SK-N-SH (cell line): ENCODE results near the gene CYP4F11. TPM values are rescaled to one million over a fixed set of nuclear protein-coding genes. Genes with fewer than 3 reads are reported as not detected.
"Not testable (repeated sequence)": the region's sequence is repeated elsewhere in the genome, so short reads cannot be mapped to it uniquely, and the experiment has no call there.

Experiments
- CTCF ChIA-PET: fragments of 300-600, 350-600 bp; formaldehyde crosslinking; extraction: SDS; loops from one replicate; lab custom pipeline; 2021; lab: Yijun Ruan, JAX
- POLR2A ChIA-PET: fragments of 350-600 bp; sonication (Branson Sonifier 250); formaldehyde crosslinking; extraction: SDS; loops from one replicate; lab custom pipeline; 2020; ENCODE audit warnings: antibody characterized with exemption, inconsistent platforms; lab: Yijun Ruan, JAX
- DNase-seq: peaks from one replicate; pipeline ENCODE4 v3.0.0; 2012
- H2AFZ ChIP-seq: fragments of 200-600 bp; sonication (generic); 2 replicates; pipeline ENCODE4 v1.8.1; 2016; ENCODE audit warnings: antibody characterized with exemption, mild to moderate bottlenecking, low read depth
- H3F3A ChIP-seq: fragments of 200-600 bp; sonication (generic); replicated peaks from 2 replicates; pipeline ENCODE3; 2016; ENCODE audit warnings: antibody characterized with exemption, mild to moderate bottlenecking; ENCODE audit not compliant: insufficient read depth
- H3K27ac ChIP-seq, 2 experiments: fragments of 200-500 bp in 1 of 2; fragments of 200-600 bp in 1 of 2; sonication (Bioruptor generic) in 1 of 2; sonication (generic), shearing (Covaris generic) in 1 of 2; 2 replicates each; pipeline versions ENCODE4 v1.5.1 to v1.6.1; 2014 to 2016; ENCODE audit warnings: low read depth in 2 of 2, inconsistent platforms in 1 of 2, low read length in 1 of 2, mild to moderate bottlenecking in 1 of 2, mixed read lengths in 1 of 2
- H3K27me3 ChIP-seq: fragments of 200-600 bp; sonication (generic), shearing (Covaris generic); 2 replicates; pipeline ENCODE4 v1.6.1; 2016; ENCODE audit warnings: mixed run types; ENCODE audit not compliant: insufficient read depth
- H3K36me3 ChIP-seq, 2 experiments: fragments of 200-500 bp in 1 of 2; fragments of 200-600 bp in 1 of 2; sonication (Bioruptor generic) in 1 of 2; sonication (generic) in 1 of 2; replicated peaks in 1 of 2; 2 replicates each; pipeline versions ENCODE3 to v1.5.1; 2014 to 2016; ENCODE audit warnings: low read length in 1 of 2, mild to moderate bottlenecking in 1 of 2; ENCODE audit not compliant: insufficient read depth in 2 of 2, control insufficient read depth in 1 of 2
- H3K4me1 ChIP-seq, 2 experiments: fragments of 200-500 bp in 1 of 2; fragments of 200-600 bp in 1 of 2; sonication (Bioruptor generic) in 1 of 2; sonication (generic), shearing (Covaris generic) in 1 of 2; 2 replicates each; pipeline versions ENCODE4 v1.5.1 to v1.6.1; 2014 to 2016; ENCODE audit warnings: low read depth in 1 of 2, low read length in 1 of 2, mixed run types in 1 of 2; ENCODE audit not compliant: insufficient read depth in 2 of 2, control insufficient read depth in 1 of 2
- H3K4me2 ChIP-seq: fragments of 200-600 bp; sonication (generic), shearing (Covaris generic); 2 replicates; pipeline ENCODE4 v1.6.1; 2017; ENCODE audit warnings: mixed run types
- H3K4me3 ChIP-seq, 2 experiments: fragments of 200-500 bp in 1 of 2; fragments of 200-600 bp in 1 of 2; sonication (Bioruptor generic) in 1 of 2; sonication (generic), shearing (Covaris generic) in 1 of 2; 2 replicates each; pipeline versions ENCODE4 v1.5.1 to v1.8.1; 2014 to 2016; ENCODE audit warnings: low read depth in 2 of 2, inconsistent platforms in 1 of 2, low read length in 1 of 2, mild to moderate bottlenecking in 1 of 2, mixed read lengths in 1 of 2, moderate library complexity in 1 of 2
- H3K79me2 ChIP-seq: fragments of 200-600 bp; sonication (generic); 2 replicates; pipeline ENCODE4 v1.8.1; 2017; ENCODE audit warnings: mild to moderate bottlenecking; ENCODE audit not compliant: insufficient read depth
- H3K9ac ChIP-seq: fragments of 200-600 bp; sonication (generic); 2 replicates; pipeline ENCODE4 v1.6.1; 2017; ENCODE audit warnings: mixed run types
- H3K9me2 ChIP-seq: fragments of 200-600 bp; sonication (generic); 2 replicates; pipeline ENCODE4 v1.6.1; 2017; ENCODE audit warnings: mixed run types
- H3K9me3 ChIP-seq: fragments of 200-600 bp; sonication (generic); 2 replicates; pipeline ENCODE4 v1.6.1; 2017; ENCODE audit warnings: mixed run types, mild to moderate bottlenecking, moderate library complexity
- H4K20me1 ChIP-seq: fragments of 200-600 bp; sonication (generic); 2 replicates; pipeline ENCODE4 v1.6.1; 2017; ENCODE audit warnings: mild to moderate bottlenecking, mixed run types; ENCODE audit not compliant: insufficient read depth
- FOXJ3 ChIP-seq: sonication (generic); formaldehyde crosslinking; IDR thresholded peaks from 2 replicates; pipeline ENCODE4 v1.5.1; 2020; ENCODE audit warnings: mild to moderate bottlenecking, missing genetic modification reagents
- POLR2AphosphoS5 ChIP-seq: IDR thresholded peaks from 2 replicates; pipeline ENCODE4 v1.6.1; 2012; ENCODE audit warnings: low read depth, low read length
- RXRA ChIP-seq: IDR thresholded peaks from 2 replicates; pipeline ENCODE4 v1.4.0; 2012; ENCODE audit warnings: low read depth, mild to moderate bottlenecking, borderline replicate concordance
- SMC3 ChIP-seq: IDR thresholded peaks from 2 replicates; pipeline ENCODE4 v1.6.1; 2012; ENCODE audit warnings: low read depth, low read length, improper control_type of control experiment
- TCF12 ChIP-seq: IDR thresholded peaks from 2 replicates; pipeline ENCODE4 v1.4.0; 2012
- WGBS: methylation state at CpG from one replicate; pipeline ENCODE4 v1.1.6; 2017; ENCODE audit warnings: low lambda C conversion rate; 5-methylcytosine and 5-hydroxymethylcytosine counted together
- polyA plus RNA-seq, 3 experiments: library from polyadenylated mRNA; depleted of rRNA; stranded (reverse); fragments of >200 nt; gene quantifications; 2 replicates each; pipeline ENCODE4 v1.2.3, GENCODE V29; 2012
- TF ChIP-seq, protein P1 (sequence below): fragments of 150-350 bp; IDR thresholded peaks from 2 replicates; pipeline ENCODE4 v1.6.1; 2016; ENCODE audit warnings: mild to moderate bottlenecking, low read depth, low read length

Gene CYP4F11
- polyA plus RNA-seq, 1 of the 3 experiments (the other 2 are of a cell fraction) = 0.23 TPM

DNA sequence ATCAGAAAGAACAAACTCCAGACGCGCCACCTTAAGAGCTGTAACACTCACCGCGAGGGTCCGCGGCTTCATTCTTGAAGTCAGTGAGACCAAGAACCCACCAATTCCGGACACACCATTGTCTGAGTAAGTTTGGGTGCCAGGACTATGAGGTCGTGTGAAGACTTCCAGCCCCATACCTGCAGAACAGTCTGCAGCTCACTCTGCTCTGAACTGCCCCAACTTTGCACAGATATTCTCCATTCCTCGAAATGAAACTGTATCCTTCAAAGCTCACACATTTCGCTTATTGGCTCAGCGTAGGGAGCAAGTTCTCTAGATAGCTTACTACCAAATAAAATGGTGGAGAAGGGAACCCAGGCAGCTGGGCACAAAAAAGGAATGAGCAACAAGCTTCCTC is 33.8 kb downstream of the CYP4F11 start:
- 8% methylated on average over 4 of the region's 11 CpGs for WGBS
- no peaks in the 10 kb centered on the region for H4K20me1 ChIP-seq
- no peaks in the 10 kb centered on the region for H3K36me3 ChIP-seq
- ChIA-PET POLR2A (no interaction called here), CTCF (interaction anchor here (1.0 kb wide), 1 partner anchor 109 kb away, joined by 3 read pairs; no protein-coding TSS in a partner anchor)
- DNase-seq = no peak
- no peak overlapping the region for H3K9ac ChIP-seq
- no peaks in the 10 kb centered on the region for H3K79me2 ChIP-seq
- no peak overlapping the region for H3K4me2 ChIP-seq
- no peaks in the 10 kb centered on the region for H3K9me2 ChIP-seq
- no peaks in the 10 kb centered on the region for H3K4me1 ChIP-seq
- H3K27ac ChIP-seq = no peak overlapping the region
- no peaks in the 10 kb centered on the region for H3K9me3 ChIP-seq
- TF ChIP-seq RXRA = no peak
- no peaks in the 10 kb centered on the region for H3F3A ChIP-seq
- H2AFZ ChIP-seq = no peak overlapping the region
- no peak overlapping the region for H3K4me3 ChIP-seq
- H3K27me3 ChIP-seq = peaks cover 16% of the 10 kb centered on the region; the same call in 1 of the 2 replicates

DNA sequence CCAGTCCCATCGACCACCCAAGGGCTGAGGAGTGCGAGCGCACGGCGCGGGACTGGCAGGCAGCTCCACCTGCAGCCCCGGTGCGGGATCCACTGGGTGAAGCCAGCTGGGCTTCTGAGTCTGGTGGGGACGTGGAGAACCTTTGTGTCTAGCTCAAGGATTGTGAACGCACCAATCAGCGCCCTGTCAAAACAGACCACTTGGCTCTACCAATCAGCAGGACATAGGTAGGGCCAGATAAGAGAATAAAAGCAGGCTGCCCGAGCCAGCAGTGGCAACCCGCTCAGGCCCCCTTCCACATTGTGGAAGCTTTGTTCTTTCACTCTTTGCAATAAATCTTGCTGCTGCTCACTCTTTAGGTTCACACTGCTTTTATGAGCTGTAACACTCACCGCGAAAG is 34.3 kb downstream of the CYP4F11 start:
- H4K20me1 ChIP-seq, H3K36me3 ChIP-seq, DNase-seq, H3K27ac ChIP-seq, H3K4me2 ChIP-seq, POLR2A ChIA-PET, H3K9me2 ChIP-seq, H3K79me2 ChIP-seq, H3F3A ChIP-seq, H3K9me3 ChIP-seq, H3K9ac ChIP-seq, H2AFZ ChIP-seq, H3K4me3 ChIP-seq, H3K4me1 ChIP-seq: not testable (repeated sequence)
- H3K27me3 ChIP-seq = peaks cover 16% of the 10 kb centered on the region; the same call in 1 of the 2 replicates
- CTCF ChIA-PET = interaction anchor here (1.0 kb wide), 1 partner anchor 109 kb away, joined by 3 read pairs; no protein-coding TSS in a partner anchor
- WGBS = 12% methylated on average over 10 of the region's 15 CpGs

DNA sequence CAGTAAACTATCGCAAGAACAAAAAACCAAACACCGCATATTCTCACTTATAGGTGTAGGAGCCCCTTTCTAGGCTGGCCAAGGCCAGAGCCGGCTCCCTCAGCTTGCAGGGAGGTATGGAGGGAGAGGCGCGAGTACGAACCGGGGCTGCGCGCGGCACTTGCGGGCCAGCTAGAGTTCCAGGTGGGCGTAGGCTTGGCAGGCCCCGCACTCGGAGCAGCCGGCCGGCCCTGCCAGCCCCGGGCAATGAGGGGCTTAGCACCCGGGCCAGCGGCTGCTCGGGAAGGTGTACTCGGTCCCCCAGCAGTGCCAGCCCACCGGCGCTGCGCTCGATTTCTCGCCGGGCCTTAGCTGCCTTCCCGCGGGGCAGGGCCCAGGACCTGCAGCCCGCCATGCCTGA is 34.8 kb downstream of the CYP4F11 start:
- DNase-seq, H3K9me2 ChIP-seq, H3K9ac ChIP-seq, H3K79me2 ChIP-seq, H3K4me3 ChIP-seq, H3K9me3 ChIP-seq, H3K4me1 ChIP-seq, H3F3A ChIP-seq, H3K4me2 ChIP-seq, H4K20me1 ChIP-seq, POLR2A ChIA-PET, H3K27ac ChIP-seq, H3K36me3 ChIP-seq, CTCF ChIA-PET, H2AFZ ChIP-seq: not testable (repeated sequence)
- H3K27me3 ChIP-seq = peaks cover 16% of the 10 kb centered on the region; the same call in 1 of the 2 replicates
- WGBS = 13% methylated on average over 7 of the region's 30 CpGs

DNA sequence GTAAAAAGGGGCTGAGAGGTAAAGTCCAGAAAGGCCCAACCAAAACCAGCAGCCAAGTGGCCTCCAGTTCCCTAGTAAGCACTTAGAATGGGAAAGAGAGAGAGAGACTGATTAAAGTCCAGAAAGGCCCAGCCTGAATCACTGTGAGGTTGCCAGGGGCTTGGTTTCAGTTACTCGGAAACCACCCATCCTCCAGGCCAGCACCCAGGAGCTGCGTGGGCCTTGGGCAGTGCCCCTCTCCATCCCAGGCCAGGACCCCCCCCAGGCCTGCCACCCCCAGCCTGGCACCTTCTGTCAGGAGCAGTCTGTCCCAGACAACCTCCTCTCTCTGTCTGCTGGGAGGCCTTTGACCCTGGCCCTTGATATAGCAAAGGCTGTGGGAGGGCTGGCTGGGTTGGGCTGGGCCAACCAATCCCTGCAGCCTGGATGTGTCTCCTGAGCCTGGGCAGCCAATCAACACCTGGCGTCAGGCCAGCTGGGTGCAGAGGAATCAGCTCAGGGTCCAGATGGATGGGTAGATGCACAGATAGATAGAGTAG is 36.5 kb downstream of the CYP4F11 start, which contains the start of gene CYP4F2:
TSS of gene CYP4F2 (minus strand) at position 337 of the 539 bp plus-strand sequence. CDS start 463 bp downstream, outside the sequence.
- no peaks in the 10 kb centered on the region for H4K20me1 ChIP-seq
- H3K4me2 ChIP-seq = no peak within 1 kb of the TSS
- H3K79me2 ChIP-seq = no peaks in the 10 kb centered on the region
- H3K4me3 ChIP-seq = no peak within 1 kb of the TSS
- no peaks in the 10 kb centered on the region for H3K9me3 ChIP-seq
- POLR2A ChIA-PET = no interaction called here
- 8% methylated on average over 2 of the region's 3 CpGs for WGBS
- no peaks in the 10 kb centered on the region for H3F3A ChIP-seq
- H3K27me3 ChIP-seq = peaks cover 16% of the 10 kb centered on the region; the same call in 1 of the 2 replicates
- peak; percentile 24 for DNase-seq
- H2AFZ ChIP-seq = no peak within 1 kb of the TSS
- H3K4me1 ChIP-seq = no peaks in the 10 kb centered on the region
- TF ChIP-seq, protein P1, sequence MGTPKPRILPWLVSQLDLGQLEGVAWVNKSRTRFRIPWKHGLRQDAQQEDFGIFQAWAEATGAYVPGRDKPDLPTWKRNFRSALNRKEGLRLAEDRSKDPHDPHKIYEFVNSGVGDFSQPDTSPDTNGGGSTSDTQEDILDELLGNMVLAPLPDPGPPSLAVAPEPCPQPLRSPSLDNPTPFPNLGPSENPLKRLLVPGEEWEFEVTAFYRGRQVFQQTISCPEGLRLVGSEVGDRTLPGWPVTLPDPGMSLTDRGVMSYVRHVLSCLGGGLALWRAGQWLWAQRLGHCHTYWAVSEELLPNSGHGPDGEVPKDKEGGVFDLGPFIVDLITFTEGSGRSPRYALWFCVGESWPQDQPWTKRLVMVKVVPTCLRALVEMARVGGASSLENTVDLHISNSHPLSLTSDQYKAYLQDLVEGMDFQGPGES = no peak
- TF ChIP-seq FOXJ3 (CRISPR knock-in tag) (no peak), SMC3 (no peak), TCF12 (no peak), POLR2AphosphoS5 (no peak), RXRA (no peak)
- H3K9me2 ChIP-seq = no peaks in the 10 kb centered on the region
- CTCF ChIA-PET = no interaction called here
- no peak within 1 kb of the TSS for H3K9ac ChIP-seq
- H3K27ac ChIP-seq = no peak within 1 kb of the TSS
- H3K36me3 ChIP-seq = no peaks in the 10 kb centered on the region
